Keratinocyte (primary cell): ENCODE measurements around the gene CCDC61. TPM values are rescaled to one million over a fixed set of nuclear protein-coding genes. Genes with fewer than 3 reads are reported as not detected.

Experiments
- DNase-seq: peaks from one replicate; pipeline ENCODE4 v3.0.0-alpha.2; 2011; ENCODE audit warnings: low read depth, missing footprints, low spot score
- FAIRE-seq: peaks from 2 replicates; lab custom pipeline; 2011; peaks lifted over from hg19 to GRCh38; lab: Jason Lieb, UNC
- H2AFZ ChIP-seq: 2 replicates; pipeline ENCODE4 v1.6.0; 2012; ENCODE audit warnings: low read length, control low read depth, inconsistent platforms; ENCODE audit not compliant: control insufficient read depth
- H3K27ac ChIP-seq: 2 replicates; pipeline ENCODE4 v1.5.1; 2011; ENCODE audit warnings: low read length; ENCODE audit not compliant: control insufficient read depth, insufficient read depth
- H3K27me3 ChIP-seq: 3 replicates; pipeline ENCODE4 v1.6.0; 2011; ENCODE audit warnings: low read length; ENCODE audit not compliant: control insufficient read depth, insufficient read depth; ENCODE audit errors: extremely low read depth
- H3K36me3 ChIP-seq, 2 experiments: 2 replicates in 1 of 2; 3 replicates in 1 of 2; pipeline ENCODE4 v1.5.1; 2011; ENCODE audit warnings: low read length in 2 of 2, mild to moderate bottlenecking in 1 of 2; ENCODE audit not compliant: control insufficient read depth in 2 of 2, insufficient read depth in 2 of 2; ENCODE audit errors: extremely low read depth in 1 of 2
- H3K4me1 ChIP-seq: 3 replicates; pipeline ENCODE4 v1.5.1; 2011; ENCODE audit warnings: low read length; ENCODE audit not compliant: control insufficient read depth, insufficient read depth; ENCODE audit errors: extremely low read depth
- H3K4me2 ChIP-seq: 3 replicates; pipeline ENCODE4 v1.6.0; 2011; ENCODE audit warnings: low read depth, low read length; ENCODE audit not compliant: control insufficient read depth, insufficient read depth; ENCODE audit errors: extremely low read depth
- H3K4me3 ChIP-seq, 3 experiments: fragments of 200-600 bp in 1 of 3; sonication (generic) in 1 of 3; 2 replicates in 2 of 3; 3 replicates in 1 of 3; pipeline ENCODE4 v1.5.1; 2011 to 2016; ENCODE audit warnings: low read length in 3 of 3, mild to moderate bottlenecking in 3 of 3, control low read depth in 2 of 3, inconsistent platforms in 1 of 3, low read depth in 1 of 3, mixed read lengths in 1 of 3, mixed run types in 1 of 3, moderate library complexity in 1 of 3; ENCODE audit not compliant: control insufficient read depth in 2 of 3, insufficient read depth in 2 of 3; ENCODE audit errors: extremely low read depth in 1 of 3
- H3K79me2 ChIP-seq: 2 replicates; pipeline ENCODE4 v1.6.0; 2012; ENCODE audit warnings: low read length; ENCODE audit not compliant: control insufficient read depth, insufficient read depth
- H3K9ac ChIP-seq: 3 replicates; pipeline ENCODE4 v1.6.0; 2011; ENCODE audit warnings: low read length; ENCODE audit not compliant: control insufficient read depth, insufficient read depth; ENCODE audit errors: extremely low read depth
- H3K9me1 ChIP-seq: 3 replicates; pipeline ENCODE4 v1.6.0; 2011; ENCODE audit warnings: low read length; ENCODE audit not compliant: control insufficient read depth, insufficient read depth; ENCODE audit errors: extremely low read depth
- H3K9me3 ChIP-seq: 2 replicates; pipeline ENCODE4 v1.5.1; 2012; ENCODE audit warnings: low read depth, low read length; ENCODE audit not compliant: control insufficient read depth
- H4K20me1 ChIP-seq: 3 replicates; pipeline ENCODE4 v1.6.0; 2011; ENCODE audit warnings: low read length; ENCODE audit not compliant: control insufficient read depth, insufficient read depth; ENCODE audit errors: extremely low read depth
- CTCF ChIP-seq, 3 experiments: IDR thresholded peaks in 1 of 3; conservative IDR thresholded peaks in 1 of 3; optimal IDR thresholded peaks in 1 of 3; 2 replicates in 2 of 3; 3 replicates in 1 of 3; pipeline versions ENCODE3 to v1.5.1; 2011; ENCODE audit warnings: low read length in 3 of 3, mild to moderate bottlenecking in 3 of 3, moderate library complexity in 2 of 3, control low read depth in 1 of 3, inconsistent platforms in 1 of 3; ENCODE audit not compliant: insufficient read depth in 2 of 3; ENCODE audit errors: extremely low read depth in 1 of 3
- EZH2 ChIP-seq: IDR thresholded peaks from one replicate; pipeline ENCODE4 v1.6.1; 2012; ENCODE audit warnings: inconsistent platforms, mild to moderate bottlenecking, low read length, moderate library complexity
- dilution Hi-C: fragments of 300-500 bp; cut with MboI; formaldehyde crosslinking; loops from one replicate; pipeline ENCODE4 v1.7.0; 2020; ENCODE audit warnings: low sequenced_read_pairs; ENCODE audit not compliant: extremely low pct_ligation_motif_present
- polyA plus RNA-seq, 5 experiments: library from polyadenylated mRNA; depleted of rRNA in 3 of 5; stranded (reverse) in 3 of 5; stranded (forward) in 1 of 5; unstranded in 1 of 5; fragments of >200 nt; gene quantifications; 1 replicate in 1 of 5; 2 replicates in 3 of 5; 3 replicates in 1 of 5; pipeline versions ENCODE4 v1.2.1 to v1.2.3, GENCODE V29; 2011 to 2012; ENCODE audit warnings: missing spikeins in 2 of 5, low read depth in 1 of 5, low replicate concordance in 1 of 5

Gene CCDC61
- polyA plus RNA-seq, 1 donor (not counting 4 experiments of a cell fraction or from before 2014, with no cell fraction given), result 5.8 TPM

- H3K36me3 ChIP-seq, result peaks cover 0 to 3% of the 10 kb centered on the region in 2 experiments
- peaks cover 24% of the 10 kb centered on the region for H3K27me3 ChIP-seq
- no peak overlapping the region for H3K9ac ChIP-seq
- H3K9me3 ChIP-seq, result peaks cover 3% of the 10 kb centered on the region
- no peak for TF ChIP-seq EZH2
- TF ChIP-seq CTCF (optimal IDR thresholded peaks at IDR 0.05 in 1 of 3, IDR thresholded peaks at IDR 0.05 in 1 of 3, conservative IDR thresholded peaks at IDR 0.05 in 1 of 3; ENCODE audit: extremely low read depth in 1 of 3, insufficient read depth in 2 of 3, low read length in 3 of 3), result no peak
- no peak overlapping the region for H3K4me2 ChIP-seq
- FAIRE-seq (no peak), DNase-seq (no peak)
- H3K4me1 ChIP-seq, result no peaks in the 10 kb centered on the region
- no peak overlapping the region for H2AFZ ChIP-seq
- no peak overlapping the region for H3K27ac ChIP-seq
- H3K9me1 ChIP-seq, result no peaks in the 10 kb centered on the region
- H3K79me2 ChIP-seq, result no peaks in the 10 kb centered on the region
- H4K20me1 ChIP-seq, result peaks cover 3% of the 10 kb centered on the region
- H3K4me3 ChIP-seq, result no peak overlapping the region
- dilution Hi-C loops, result no loop called here
Observed at GRCh38 chr19:46030812-46031550, 35.7 kb downstream of the CCDC61 start.

- H3K79me2 ChIP-seq, result no peaks in the 10 kb centered on the region
- H3K9ac ChIP-seq, result no peak overlapping the region
- peaks cover 33% of the 10 kb centered on the region for H3K27me3 ChIP-seq
- TF ChIP-seq CTCF (optimal IDR thresholded peaks at IDR 0.05 in 1 of 3, IDR thresholded peaks at IDR 0.05 in 1 of 3, conservative IDR thresholded peaks at IDR 0.05 in 1 of 3; ENCODE audit: extremely low read depth in 1 of 3, insufficient read depth in 2 of 3, low read length in 3 of 3) (no peak), EZH2 (no peak)
- peaks cover 3% of the 10 kb centered on the region for H3K9me3 ChIP-seq
- no peak overlapping the region for H3K4me3 ChIP-seq
- DNase-seq, result no peak
- no peak overlapping the region for H2AFZ ChIP-seq
- no peaks in the 10 kb centered on the region for H3K9me1 ChIP-seq
- H4K20me1 ChIP-seq, result peaks cover 3% of the 10 kb centered on the region
- no peak for FAIRE-seq
- no peak overlapping the region for H3K27ac ChIP-seq
- peaks cover 0 to 1% of the 10 kb centered on the region in 2 experiments for H3K36me3 ChIP-seq
- H3K4me2 ChIP-seq, result no peak overlapping the region
- dilution Hi-C loops, result no loop called here
- H3K4me1 ChIP-seq, result no peaks in the 10 kb centered on the region
Observed at GRCh38 chr19:46031781-46032596, 36.7 kb downstream of the CCDC61 start.
